Measurements from ENCODE around the gene KCNH1.

DNA sequence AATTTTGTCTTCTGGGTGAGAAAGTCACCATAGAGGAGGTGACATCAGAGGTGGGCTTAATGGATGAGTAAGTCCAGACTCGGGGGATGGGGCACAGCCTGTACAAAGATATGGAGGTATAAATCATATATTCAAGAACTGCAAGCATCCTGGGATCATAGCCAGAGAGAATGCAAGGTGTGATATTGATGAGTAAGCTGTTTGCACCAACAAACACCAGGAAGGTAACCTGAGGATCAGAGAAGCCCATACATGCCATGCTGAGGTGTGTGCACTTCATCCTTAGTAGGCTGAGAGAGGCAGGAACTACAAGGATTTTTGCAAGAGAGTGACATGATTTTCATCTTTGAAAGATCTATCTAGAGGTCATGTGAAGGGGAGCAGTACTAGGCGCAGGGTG lies 498.8 kb downstream of the KCNH1 start:
- TF ChIP-seq, protein P1, sequence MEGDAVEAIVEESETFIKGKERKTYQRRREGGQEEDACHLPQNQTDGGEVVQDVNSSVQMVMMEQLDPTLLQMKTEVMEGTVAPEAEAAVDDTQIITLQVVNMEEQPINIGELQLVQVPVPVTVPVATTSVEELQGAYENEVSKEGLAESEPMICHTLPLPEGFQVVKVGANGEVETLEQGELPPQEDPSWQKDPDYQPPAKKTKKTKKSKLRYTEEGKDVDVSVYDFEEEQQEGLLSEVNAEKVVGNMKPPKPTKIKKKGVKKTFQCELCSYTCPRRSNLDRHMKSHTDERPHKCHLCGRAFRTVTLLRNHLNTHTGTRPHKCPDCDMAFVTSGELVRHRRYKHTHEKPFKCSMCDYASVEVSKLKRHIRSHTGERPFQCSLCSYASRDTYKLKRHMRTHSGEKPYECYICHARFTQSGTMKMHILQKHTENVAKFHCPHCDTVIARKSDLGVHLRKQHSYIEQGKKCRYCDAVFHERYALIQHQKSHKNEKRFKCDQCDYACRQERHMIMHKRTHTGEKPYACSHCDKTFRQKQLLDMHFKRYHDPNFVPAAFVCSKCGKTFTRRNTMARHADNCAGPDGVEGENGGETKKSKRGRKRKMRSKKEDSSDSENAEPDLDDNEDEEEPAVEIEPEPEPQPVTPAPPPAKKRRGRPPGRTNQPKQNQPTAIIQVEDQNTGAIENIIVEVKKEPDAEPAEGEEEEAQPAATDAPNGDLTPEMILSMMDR (IDR thresholded peaks at IDR 0.05 in 8 of 11, conservative IDR thresholded peaks at IDR 0.05 in 3 of 11): no peak
- TF ChIP-seq POLR2AphosphoS5 (IDR thresholded peaks at IDR 0.05): no peak
